Naive thymus-derived CD8-positive, alpha-beta T cell (primary cell): ENCODE measurements around the gene NUDT4. TPM values are rescaled to one million over a fixed set of nuclear protein-coding genes. Genes with fewer than 3 reads are reported as not detected.

Experiments
- polyA plus RNA-seq, 3 donors: library from polyadenylated mRNA; unstranded; fragments of 300-500 nt; fragmentation: Illumina TruSeq; gene quantifications; one replicate each; pipeline ENCODE4 v1.2.3, GENCODE V29; 2021
- total RNA-seq, 8 experiments: library from RNA in 2 of 8; stranded (reverse) in 2 of 8; gene quantifications; one replicate each; pipeline ENCODE4 v1.2.3 and lab custom pipeline; 2021 to 2026

NUDT4 gene
- total and polyA plus RNA-seq, 5 experiments from 2014 or later: 38.0 to 55.5 (median 47.8) TPM

Other genes starting within 250 kb of the NUDT4 start
- 10 to 100 TPM; 66.8 to 73.4 TPM for gene UBE2N, start 64.0 kb downstream of the NUDT4 start, total RNA-seq
- gene UBE2N, start 64.0 kb downstream of the NUDT4 start, polyA plus RNA-seq: 100 to 1,000 TPM; 117 to 123 (median 118) TPM
- 10 to 100 TPM; 35.6 to 40.8 TPM for gene MRPL42, start 89.6 kb downstream of the NUDT4 start, total RNA-seq
- 10 to 100 TPM; 62.4 to 64.6 (median 64.2) TPM for gene MRPL42, start 89.6 kb downstream of the NUDT4 start, polyA plus RNA-seq
- 1 to 10 TPM; 1.9 to 2.9 TPM for gene SOCS2, start 194.8 kb downstream of the NUDT4 start, total RNA-seq
- gene SOCS2, start 194.8 kb downstream of the NUDT4 start, polyA plus RNA-seq: 10 to 100 TPM; 11.1 to 18.3 (median 16.0) TPM